MM.1S (cell line): ENCODE measurements around the gene SUMO4.

Experiments
- DNase-seq: peaks from one replicate; pipeline ENCODE4 v3.0.0-alpha.2; 2015
- H2AFZ ChIP-seq: fragments of 300-600 bp; sonication (generic); 2 replicates; pipeline ENCODE4 v1.6.0; 2016; ENCODE audit warnings: antibody characterized with exemption, low read length
- H3F3A ChIP-seq: fragments of 300-600 bp; sonication (generic); 2 replicates; pipeline ENCODE4 v1.6.1; 2016; ENCODE audit warnings: mild to moderate bottlenecking, antibody characterized with exemption, low read length, moderate library complexity, mixed read lengths; ENCODE audit not compliant: insufficient read depth
- H3K27ac ChIP-seq: fragments of 300-600 bp; sonication (generic); 2 replicates; pipeline ENCODE4 v1.5.1; 2016; ENCODE audit warnings: mild to moderate bottlenecking, low read length
- H3K27me3 ChIP-seq: fragments of 300-600 bp; sonication (generic); replicated peaks from 2 replicates; pipeline ENCODE4 v1.6.0; 2016; ENCODE audit warnings: low read length; ENCODE audit not compliant: insufficient read depth
- H3K36me3 ChIP-seq: fragments of 300-600 bp; sonication (generic); replicated peaks from 2 replicates; pipeline ENCODE4 v1.6.1; 2016; ENCODE audit warnings: mild to moderate bottlenecking, low read length, mixed read lengths; ENCODE audit not compliant: insufficient read depth
- H3K4me1 ChIP-seq: fragments of 300-600 bp; sonication (generic); 2 replicates; pipeline ENCODE4 v1.6.1; 2016; ENCODE audit warnings: low read length, mixed read lengths
- H3K4me2 ChIP-seq: fragments of 300-600 bp; sonication (generic); 2 replicates; pipeline ENCODE4 v1.6.0; 2016; ENCODE audit warnings: low read depth, low read length
- H3K4me3 ChIP-seq: fragments of 300-600 bp; sonication (generic); 2 replicates; pipeline ENCODE4 v1.5.1; 2016; ENCODE audit warnings: low read length, mixed read lengths
- H3K79me2 ChIP-seq: fragments of 300-600 bp; sonication (generic); 2 replicates; pipeline ENCODE4 v1.6.1; 2016; ENCODE audit warnings: mixed run types, low read length, mixed read lengths
- H3K9ac ChIP-seq: fragments of 300-600 bp; sonication (generic); 2 replicates; pipeline ENCODE4 v1.6.1; 2016; ENCODE audit warnings: low read length, mixed read lengths
- H3K9me2 ChIP-seq: fragments of 300-600 bp; sonication (generic); replicated peaks from 2 replicates; pipeline ENCODE4 v1.6.1; 2016; ENCODE audit warnings: mild to moderate bottlenecking, low read length, mixed read lengths; ENCODE audit not compliant: insufficient read depth
- H3K9me3 ChIP-seq: fragments of 300-600 bp; sonication (generic); replicated peaks from 2 replicates; pipeline ENCODE4 v1.6.1; 2016; ENCODE audit warnings: mild to moderate bottlenecking, low read length, mixed read lengths; ENCODE audit not compliant: insufficient read depth
- H4K20me1 ChIP-seq: fragments of 300-600 bp; sonication (generic); 2 replicates; pipeline ENCODE4 v1.6.1; 2016; ENCODE audit warnings: mild to moderate bottlenecking, low read length, moderate library complexity, mixed read lengths; ENCODE audit not compliant: insufficient read depth
- EZH2 ChIP-seq: fragments of 300-600 bp; sonication (generic); optimal IDR thresholded peaks from 2 replicates; pipeline ENCODE3; 2017; ENCODE audit warnings: low read depth, mild to moderate bottlenecking, antibody characterized with exemption, low read length, mixed read lengths
- EZH2phosphoT487 ChIP-seq: fragments of 300-600 bp; sonication (generic); IDR thresholded peaks from 2 replicates; pipeline ENCODE4 v1.6.1; 2018; ENCODE audit warnings: antibody characterized with exemption, low read length
- TF ChIP-seq, protein P1 (sequence below): fragments of 300-600 bp; sonication (generic); IDR thresholded peaks from 2 replicates; pipeline ENCODE4 v1.5.1; 2016; ENCODE audit warnings: antibody characterized with exemption, low read length, mixed read lengths

The SUMO4 gene

DNA sequence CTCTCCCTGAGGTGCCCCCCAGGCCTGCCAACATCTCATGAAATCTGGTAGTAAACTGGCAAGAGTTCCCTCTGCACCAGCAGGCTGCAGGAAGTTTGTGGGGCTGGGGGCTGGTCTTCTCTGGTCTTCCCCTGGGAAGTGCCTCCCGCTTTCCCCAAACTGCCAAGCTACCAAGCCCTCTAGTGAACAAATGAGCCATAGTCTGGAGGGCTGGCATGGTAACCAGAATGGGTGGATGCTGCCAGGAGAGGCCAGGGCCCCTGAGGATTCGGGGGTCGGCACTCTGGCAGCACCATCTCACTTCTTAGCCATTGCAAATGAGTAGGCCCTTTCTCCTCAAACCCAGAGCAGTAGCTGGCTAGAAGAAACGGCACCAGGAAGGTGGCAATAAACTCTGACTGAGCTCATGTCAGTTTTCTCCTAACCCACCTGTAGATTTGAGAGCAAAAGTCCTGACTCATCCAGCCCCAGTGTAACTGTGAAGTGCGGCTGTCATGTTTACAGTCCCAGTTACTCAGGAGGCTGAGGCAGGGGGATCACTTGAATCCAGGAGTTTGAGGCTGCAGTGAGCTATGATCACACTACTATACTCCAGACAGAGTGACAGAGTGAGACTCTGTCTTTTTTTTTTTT lies 48.9 kb downstream of the SUMO4 start:
- no peak overlapping the region for H2AFZ ChIP-seq
- no peak overlapping the region for H3K9ac ChIP-seq
- no peak overlapping the region for H3K4me2 ChIP-seq
- no peak for DNase-seq
- H3K79me2 ChIP-seq, result no peaks in the 10 kb centered on the region
- no peaks in the 10 kb centered on the region for H3K9me2 ChIP-seq
- no peaks in the 10 kb centered on the region for H3K27me3 ChIP-seq
- no peaks in the 10 kb centered on the region for H3K36me3 ChIP-seq
- no peaks in the 10 kb centered on the region for H3F3A ChIP-seq
- no peaks in the 10 kb centered on the region for H3K9me3 ChIP-seq
- no peak overlapping the region for H3K27ac ChIP-seq
- H4K20me1 ChIP-seq, result no peaks in the 10 kb centered on the region
- no peaks in the 10 kb centered on the region for H3K4me1 ChIP-seq
- H3K4me3 ChIP-seq, result no peak overlapping the region
- no peak for TF ChIP-seq EZH2phosphoT487
- TF ChIP-seq, protein P1, sequence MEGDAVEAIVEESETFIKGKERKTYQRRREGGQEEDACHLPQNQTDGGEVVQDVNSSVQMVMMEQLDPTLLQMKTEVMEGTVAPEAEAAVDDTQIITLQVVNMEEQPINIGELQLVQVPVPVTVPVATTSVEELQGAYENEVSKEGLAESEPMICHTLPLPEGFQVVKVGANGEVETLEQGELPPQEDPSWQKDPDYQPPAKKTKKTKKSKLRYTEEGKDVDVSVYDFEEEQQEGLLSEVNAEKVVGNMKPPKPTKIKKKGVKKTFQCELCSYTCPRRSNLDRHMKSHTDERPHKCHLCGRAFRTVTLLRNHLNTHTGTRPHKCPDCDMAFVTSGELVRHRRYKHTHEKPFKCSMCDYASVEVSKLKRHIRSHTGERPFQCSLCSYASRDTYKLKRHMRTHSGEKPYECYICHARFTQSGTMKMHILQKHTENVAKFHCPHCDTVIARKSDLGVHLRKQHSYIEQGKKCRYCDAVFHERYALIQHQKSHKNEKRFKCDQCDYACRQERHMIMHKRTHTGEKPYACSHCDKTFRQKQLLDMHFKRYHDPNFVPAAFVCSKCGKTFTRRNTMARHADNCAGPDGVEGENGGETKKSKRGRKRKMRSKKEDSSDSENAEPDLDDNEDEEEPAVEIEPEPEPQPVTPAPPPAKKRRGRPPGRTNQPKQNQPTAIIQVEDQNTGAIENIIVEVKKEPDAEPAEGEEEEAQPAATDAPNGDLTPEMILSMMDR, result no peak
- TF ChIP-seq EZH2, result no peak

- H3F3A ChIP-seq, result no peaks in the 10 kb centered on the region
- H3K27me3 ChIP-seq, result no peaks in the 10 kb centered on the region
- H3K9ac ChIP-seq, result no peak overlapping the region
- no peak overlapping the region for H2AFZ ChIP-seq
- no peaks in the 10 kb centered on the region for H3K79me2 ChIP-seq
- H3K4me2 ChIP-seq, result no peak overlapping the region
- no peak overlapping the region for H3K4me3 ChIP-seq
- TF ChIP-seq EZH2phosphoT487, result no peak
- TF ChIP-seq EZH2, result no peak
- TF ChIP-seq, protein P1, result no peak
- no peaks in the 10 kb centered on the region for H4K20me1 ChIP-seq
- H3K9me2 ChIP-seq, result no peaks in the 10 kb centered on the region
- H3K36me3 ChIP-seq, result no peaks in the 10 kb centered on the region
- H3K9me3 ChIP-seq, result no peaks in the 10 kb centered on the region
- no peaks in the 10 kb centered on the region for H3K4me1 ChIP-seq
- no peak overlapping the region for H3K27ac ChIP-seq
- DNase-seq, result no peak
These were observed 50.0 kb downstream of the SUMO4 start for GRCh38 chr6:149449831-149450678.
